ENCODE measurements around the gene ZC3H13.

Gene ZC3H13

GRCh38 chr13:46100191-46100815 is 47.8 kb upstream of the ZC3H13 start:
- H3K4me3 ChIP-seq (replicated peaks; ENCODE audit: insufficient read depth, low read length): no peak overlapping the region
- H3K27ac ChIP-seq (replicated peaks): no peak overlapping the region
- no peak for TF ChIP-seq GABPA (IDR thresholded peaks at IDR 0.05; ENCODE audit: low read depth)
- TF ChIP-seq POLR2AphosphoS5 (IDR thresholded peaks at IDR 0.05; ENCODE audit: low read depth): no peak
- no peak for TF ChIP-seq REST (IDR thresholded peaks at IDR 0.05; ENCODE audit: insufficient replicate concordance, low read depth)
- TF ChIP-seq CTCF (IDR thresholded peaks at IDR 0.05; ENCODE audit: insufficient read depth, low read length): no peak
- no peaks in the 10 kb centered on the region for H3K27me3 ChIP-seq (ENCODE audit: insufficient read depth, poor library complexity, severe bottlenecking)
- no peak for DNase-seq (ENCODE audit: low read depth in 1 of 2, low spot score in 1 of 2)

GRCh38 chr13:46097663-46098062 is 45.1 kb upstream of the ZC3H13 start:
- Histone ChIP-seq H3K27ac (replicated peaks) (no peak overlapping the region), H3K27me3 (ENCODE audit: insufficient read depth, poor library complexity, severe bottlenecking) (no peaks in the 10 kb centered on the region), H3K4me3 (replicated peaks; ENCODE audit: insufficient read depth, low read length) (no peak overlapping the region)
- TF ChIP-seq GABPA (IDR thresholded peaks at IDR 0.05; ENCODE audit: low read depth) (no peak), CTCF (IDR thresholded peaks at IDR 0.05; ENCODE audit: insufficient read depth, low read length) (no peak), SPI1 (IDR thresholded peaks at IDR 0.05; ENCODE audit: borderline replicate concordance, low read depth) (no peak)
- no peak for DNase-seq (ENCODE audit: low read depth in 1 of 2, low spot score in 1 of 2)

GRCh38 chr13:46097015-46097414 is 44.5 kb upstream of the ZC3H13 start:
- no peak overlapping the region for H3K27ac ChIP-seq (replicated peaks)
- no peak overlapping the region for H3K4me3 ChIP-seq (replicated peaks; ENCODE audit: insufficient read depth, low read length)
- DNase-seq (ENCODE audit: low read depth in 1 of 2, low spot score in 1 of 2): no peak
- TF ChIP-seq SPI1 (IDR thresholded peaks at IDR 0.05; ENCODE audit: borderline replicate concordance, low read depth): no peak
- no peak for TF ChIP-seq CTCF (IDR thresholded peaks at IDR 0.05; ENCODE audit: insufficient read depth, low read length)
- TF ChIP-seq REST (IDR thresholded peaks at IDR 0.05; ENCODE audit: insufficient replicate concordance, low read depth): no peak
- no peak for TF ChIP-seq GABPA (IDR thresholded peaks at IDR 0.05; ENCODE audit: low read depth)
- no peak for TF ChIP-seq POLR2AphosphoS5 (IDR thresholded peaks at IDR 0.05; ENCODE audit: low read depth)
- H3K27me3 ChIP-seq (ENCODE audit: insufficient read depth, poor library complexity, severe bottlenecking): no peaks in the 10 kb centered on the region

GRCh38 chr13:46094478-46094877 is 41.9 kb upstream of the ZC3H13 start:
- Histone ChIP-seq H3K4me3 (replicated peaks; ENCODE audit: insufficient read depth, low read length) (no peak overlapping the region), H3K27ac (replicated peaks) (no peak overlapping the region), H3K27me3 (ENCODE audit: insufficient read depth, poor library complexity, severe bottlenecking) (no peaks in the 10 kb centered on the region)
- no peak for TF ChIP-seq GABPA (IDR thresholded peaks at IDR 0.05; ENCODE audit: low read depth)
- TF ChIP-seq REST (IDR thresholded peaks at IDR 0.05; ENCODE audit: insufficient replicate concordance, low read depth): no peak
- no peak for TF ChIP-seq CTCF (IDR thresholded peaks at IDR 0.05; ENCODE audit: insufficient read depth, low read length)
- TF ChIP-seq SPI1 (IDR thresholded peaks at IDR 0.05; ENCODE audit: borderline replicate concordance, low read depth): no peak
- no peak for TF ChIP-seq POLR2AphosphoS5 (IDR thresholded peaks at IDR 0.05; ENCODE audit: low read depth)
- no peak for DNase-seq (ENCODE audit: low read depth in 1 of 2, low spot score in 1 of 2)
